Measurements from ENCODE around the gene PFKFB1. TPM values are rescaled to one million over a fixed set of nuclear protein-coding genes. Genes with fewer than 3 reads are reported as not detected.

Gene PFKFB1
- total RNA-seq, 1 experiment from 2014 or later = 0.36 TPM

- H3K4me1 ChIP-seq (ENCODE audit: control insufficient read depth, insufficient read depth, low read length) = no peaks in the 10 kb centered on the region; the same call in 1 of the 2 replicates
- no peak overlapping the region for H3K4me3 ChIP-seq (ENCODE audit: low read depth in 2 of 2, low read length in 2 of 2)
- no peak for DNase-seq (ENCODE audit: low read depth, low spot score)
- in situ Hi-C loops (cut with HindIII; ENCODE audit: low pct_unique_long_range_greater_than_20kb, low sequenced_read_pairs) = no loop called here
- H3K36me3 ChIP-seq (ENCODE audit: control insufficient read depth, insufficient read depth, low read length) = no peaks in the 10 kb centered on the region
- no peaks in the 10 kb centered on the region for H3K9me3 ChIP-seq (ENCODE audit: control insufficient read depth, insufficient read depth, low read depth, low read length)
- TF ChIP-seq POLR2AphosphoS5 (IDR thresholded peaks at IDR 0.05; ENCODE audit: low read depth, low read length) (no peak), REST (IDR thresholded peaks at IDR 0.05; ENCODE audit: insufficient read depth in 1 of 2, low read depth in 2 of 2, low read length in 1 of 2) (no peak), SIN3A (IDR thresholded peaks at IDR 0.05; ENCODE audit: borderline replicate concordance, insufficient read depth, low read depth, low read length) (no peak), TCF7L2 (IDR thresholded peaks at IDR 0.05; ENCODE audit: low read depth, low read length) (no peak), CTCF (IDR thresholded peaks at IDR 0.05) (no peak)
- no peak for ATAC-seq
- ChIA-PET CTCF (no interaction called here), POLR2A (no interaction called here)
- no TSS peak for BruUV-seq (replicated peaks)
- no peak overlapping the region for H3K27ac ChIP-seq (ENCODE audit: low read length)
- intact Hi-C loops (cut with micrococcal nuclease; ENCODE audit: unreplicated experiment) = no loop called here
- H3K27me3 ChIP-seq (ENCODE audit: control insufficient read depth, insufficient read depth, low read length) = peaks cover 2% of the 10 kb centered on the region; the same call in 1 of the 2 replicates
These were observed 71.4 kb downstream of the PFKFB1 start for GRCh38 chrX:54922547-54922946.

- ATAC-seq = 0 out of 2 replicates have a peak, but pooled peaks have one; percentile 42
- DNase-seq (ENCODE audit: low read depth, low spot score) = no peak
- intact Hi-C loops (cut with micrococcal nuclease; ENCODE audit: unreplicated experiment) = no loop called here
- BruUV-seq (replicated peaks) = no TSS peak
- Histone ChIP-seq H3K27me3 (ENCODE audit: control insufficient read depth, insufficient read depth, low read length) (peaks cover 2% of the 10 kb centered on the region; the same call in 1 of the 2 replicates), H3K27ac (ENCODE audit: low read length) (no peak overlapping the region), H3K36me3 (ENCODE audit: control insufficient read depth, insufficient read depth, low read length) (no peaks in the 10 kb centered on the region), H3K9me3 (ENCODE audit: control insufficient read depth, insufficient read depth, low read depth, low read length) (no peaks in the 10 kb centered on the region), H3K4me3 (ENCODE audit: low read depth in 2 of 2, low read length in 2 of 2) (peak overlapping the region; percentile 42 to 52), H3K4me1 (ENCODE audit: control insufficient read depth, insufficient read depth, low read length) (no peaks in the 10 kb centered on the region; the same call in 1 of the 2 replicates)
- CTCF ChIA-PET = no interaction called here
- TF ChIP-seq CTCF (IDR thresholded peaks at IDR 0.05) = no peak
- TF ChIP-seq TCF7L2 (IDR thresholded peaks at IDR 0.05; ENCODE audit: low read depth, low read length) = no peak
- no peak for TF ChIP-seq REST (IDR thresholded peaks at IDR 0.05; ENCODE audit: insufficient read depth in 1 of 2, low read depth in 2 of 2, low read length in 1 of 2)
- no peak for TF ChIP-seq POLR2AphosphoS5 (IDR thresholded peaks at IDR 0.05; ENCODE audit: low read depth, low read length)
- no peak for TF ChIP-seq SIN3A (IDR thresholded peaks at IDR 0.05; ENCODE audit: borderline replicate concordance, insufficient read depth, low read depth, low read length)
- POLR2A ChIA-PET = no interaction called here
- in situ Hi-C loops (cut with HindIII; ENCODE audit: low pct_unique_long_range_greater_than_20kb, low sequenced_read_pairs) = no loop called here
These were observed 72.5 kb downstream of the PFKFB1 start for GRCh38 chrX:54921427-54922021.

Data from Panc1 (cell line).